ENCODE results near the gene SMYD4. TPM values are rescaled to one million over a fixed set of nuclear protein-coding genes. Genes with fewer than 3 reads are reported as not detected.
"Not testable (repeated sequence)": the region's sequence is repeated elsewhere in the genome, so short reads cannot be mapped to it uniquely, and the experiment has no call there.

SMYD4 gene
- total RNA-seq, 1 donor from 2014 or later: 6.4 TPM

DNA sequence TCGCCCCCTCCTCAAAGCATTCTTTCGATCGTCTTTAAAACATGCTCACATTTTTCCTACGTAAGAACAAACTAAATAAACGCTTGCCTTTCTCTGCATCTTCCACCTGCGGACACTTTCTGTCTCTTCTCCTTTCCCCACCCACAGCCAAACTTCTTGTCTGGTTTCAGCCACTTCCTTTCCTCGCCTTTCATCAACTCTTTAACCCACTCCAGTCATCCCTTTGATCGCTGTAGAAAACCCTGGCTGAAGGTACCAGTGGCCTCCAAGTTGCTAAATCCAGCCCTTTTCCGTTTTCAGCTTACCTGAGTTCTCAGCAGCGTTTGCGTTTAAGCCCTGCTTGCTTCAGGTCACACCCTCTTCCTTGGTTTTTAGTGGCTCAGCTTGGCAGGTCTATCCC is 586 bp upstream of the SMYD4 start:
- DNase-seq (ENCODE audit: low spot score): no peak
- no peak for ATAC-seq

DNA sequence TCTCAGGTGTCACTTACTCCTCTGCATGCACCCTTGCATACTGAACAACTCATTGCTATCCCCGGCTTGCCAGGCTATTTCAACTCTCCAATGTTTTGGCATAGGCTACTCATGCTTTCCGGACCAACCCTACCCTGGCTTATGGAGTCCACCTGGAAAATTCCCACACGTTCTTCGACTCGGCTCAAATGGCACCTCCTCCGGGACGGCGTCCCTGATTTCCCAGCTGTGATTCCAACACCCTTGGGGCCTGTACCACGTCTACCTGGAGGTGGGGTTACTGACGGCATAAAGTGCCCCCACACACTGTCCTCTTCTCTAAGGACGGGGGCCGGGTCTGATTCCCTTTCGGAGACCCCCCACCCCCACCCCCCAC is 498 bp downstream of the SMYD4 start:
- DNase-seq (ENCODE audit: low spot score): no peak

DNA sequence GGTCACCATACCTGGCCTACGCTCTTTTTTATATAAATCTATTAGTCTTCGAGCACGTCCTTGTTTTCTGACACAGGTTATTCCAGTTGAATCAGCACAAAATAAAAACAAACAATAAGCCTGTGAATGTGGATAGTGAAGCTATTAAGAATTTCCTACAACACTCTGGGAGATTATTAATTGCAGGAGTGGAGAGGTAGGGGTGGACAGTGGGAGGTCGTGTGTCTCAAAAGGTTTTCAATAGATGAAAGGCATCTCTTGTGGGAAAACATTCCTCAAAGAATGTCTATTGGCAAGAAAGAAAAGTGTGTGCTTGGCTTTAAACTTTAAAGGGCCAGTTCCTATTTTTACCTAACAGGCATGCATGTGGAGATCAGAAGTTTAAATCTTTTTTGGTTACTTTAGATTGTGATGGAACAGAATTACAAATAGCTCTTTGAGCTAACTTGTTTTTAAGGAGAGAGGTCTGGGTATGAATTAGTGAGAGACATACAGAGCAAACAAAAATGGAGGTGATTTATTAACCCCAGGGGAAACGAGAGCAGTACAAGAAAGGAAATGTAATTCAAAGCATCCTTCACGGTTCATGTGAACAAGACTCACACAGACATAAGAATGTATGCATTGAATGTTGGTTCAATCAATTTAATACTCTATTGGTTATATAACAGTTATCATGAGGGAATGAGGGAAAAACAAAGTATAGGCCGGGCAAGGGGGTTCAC is 9.0 kb downstream of the SMYD4 start:
- no peak for DNase-seq (ENCODE audit: low spot score)
- no peak for ATAC-seq

More for the DNA sequence above, 498 bp downstream of the SMYD4 start:
- ATAC-seq: peak; percentile 29

DNA sequence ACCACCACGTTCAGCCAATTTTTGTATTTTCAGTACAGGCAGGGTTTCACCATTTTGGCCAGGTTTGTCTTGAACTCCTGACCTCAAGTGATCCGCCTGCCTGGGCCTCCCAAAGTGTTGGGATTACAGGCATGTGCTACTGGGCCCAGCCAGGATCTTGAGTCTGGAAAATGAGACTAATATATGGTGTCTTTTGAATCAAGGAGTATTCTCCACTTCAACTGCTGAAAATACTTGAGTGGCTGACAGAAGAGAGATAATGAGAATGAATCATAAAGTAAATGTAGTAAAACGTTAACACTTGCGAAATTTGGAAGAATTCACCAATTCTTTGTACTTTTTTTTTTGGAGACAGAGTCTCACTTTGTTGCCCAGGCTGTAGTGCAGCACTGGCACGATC is 16.6 kb downstream of the SMYD4 start:
- DNase-seq (ENCODE audit: low spot score) (no peak), ATAC-seq (no peak)

DNA sequence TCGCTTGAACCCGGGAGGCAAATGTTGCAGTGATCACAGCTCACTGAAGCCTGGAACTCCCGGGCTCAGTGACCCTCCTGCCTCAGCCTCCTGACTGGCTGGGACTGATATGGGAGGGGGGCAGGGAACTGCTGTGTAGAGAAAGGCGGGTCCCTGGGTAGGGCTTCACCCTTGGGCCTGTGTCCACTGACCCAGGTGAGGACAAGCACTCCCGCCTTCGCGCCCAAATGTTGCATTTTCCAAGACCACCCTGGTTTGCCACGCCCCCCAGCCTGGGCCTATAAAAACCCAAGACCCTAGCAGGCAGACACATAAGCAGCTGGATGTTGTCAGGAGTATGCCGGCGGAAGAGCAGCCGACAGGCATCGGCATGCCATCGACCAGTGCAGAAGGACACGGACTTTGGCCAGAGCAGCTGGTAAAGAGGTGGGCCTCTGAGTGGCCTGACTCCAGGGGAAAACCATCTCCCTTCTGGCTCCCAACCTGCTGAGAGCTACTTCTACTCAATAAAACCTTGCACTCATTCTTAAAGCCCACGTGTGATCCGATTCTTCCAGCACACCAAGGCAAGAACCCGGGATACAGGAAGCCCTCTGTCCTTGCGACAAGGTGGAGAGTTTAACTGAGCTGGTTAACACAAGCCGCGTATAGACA is 19.1 kb downstream of the SMYD4 start:
- ATAC-seq (peak; percentile 94), DNase-seq (ENCODE audit: low spot score) (peak; percentile 81)

DNA sequence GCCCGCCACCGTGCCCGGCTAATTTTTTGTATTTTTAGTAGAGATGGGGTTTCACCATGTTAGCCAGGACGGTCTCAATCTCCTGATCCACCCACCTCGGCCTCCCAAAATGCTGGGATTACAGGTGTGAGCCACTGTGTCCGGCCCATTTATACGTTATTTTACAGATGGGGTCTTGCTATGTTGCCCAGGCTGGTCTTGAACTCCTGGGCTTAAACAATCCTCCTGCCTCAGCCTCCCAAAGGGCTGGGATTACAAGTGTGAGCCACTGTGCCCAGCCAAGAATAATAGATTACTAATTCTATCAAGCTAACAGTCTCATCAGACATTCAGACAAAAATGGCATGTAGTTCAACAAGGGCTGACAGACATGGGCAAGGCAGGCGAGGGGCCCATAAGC is 19.9 kb downstream of the SMYD4 start:
- ATAC-seq; DNase-seq (ENCODE audit: low spot score): not testable (repeated sequence)

DNA sequence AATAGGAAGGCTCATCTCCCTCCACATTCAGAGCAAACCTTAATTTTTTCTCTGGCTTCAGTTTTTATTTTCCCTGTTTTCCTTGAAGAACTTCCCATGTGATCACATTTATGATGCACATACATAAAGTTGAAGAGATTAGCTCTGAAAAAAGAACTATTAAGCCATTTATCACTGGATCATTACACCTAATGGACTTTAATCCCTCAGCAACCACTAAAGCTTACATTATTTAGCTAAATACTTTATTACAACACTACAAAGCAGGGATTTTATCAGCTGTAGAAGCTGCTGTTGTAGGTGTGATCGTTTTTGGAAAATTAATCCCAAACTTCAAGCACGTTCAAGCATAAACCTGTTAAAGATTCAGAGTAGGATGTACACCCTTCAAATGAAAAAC is 21.1 kb downstream of the SMYD4 start:
- DNase-seq (ENCODE audit: low spot score) (no peak), ATAC-seq (peak; percentile 54)

DNA sequence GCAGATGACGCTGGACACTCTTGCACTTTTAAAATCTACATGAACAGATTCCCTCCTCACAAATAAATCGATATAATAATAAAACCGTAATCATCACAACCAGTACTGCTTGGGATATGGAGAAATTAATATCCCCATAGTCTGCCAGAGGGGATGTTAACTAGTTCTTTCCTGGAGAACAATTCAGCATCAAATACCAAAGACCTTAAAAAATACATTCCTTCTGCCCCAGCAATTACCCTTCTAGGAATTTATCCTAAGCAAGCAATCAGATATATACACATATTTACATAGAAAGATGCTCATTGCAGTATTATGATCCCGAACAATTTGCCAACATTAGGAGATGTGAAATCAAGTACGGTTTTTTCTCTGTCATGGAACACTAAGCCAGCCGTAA is 21.8 kb downstream of the SMYD4 start:
- no peak for DNase-seq (ENCODE audit: low spot score)

DNA sequence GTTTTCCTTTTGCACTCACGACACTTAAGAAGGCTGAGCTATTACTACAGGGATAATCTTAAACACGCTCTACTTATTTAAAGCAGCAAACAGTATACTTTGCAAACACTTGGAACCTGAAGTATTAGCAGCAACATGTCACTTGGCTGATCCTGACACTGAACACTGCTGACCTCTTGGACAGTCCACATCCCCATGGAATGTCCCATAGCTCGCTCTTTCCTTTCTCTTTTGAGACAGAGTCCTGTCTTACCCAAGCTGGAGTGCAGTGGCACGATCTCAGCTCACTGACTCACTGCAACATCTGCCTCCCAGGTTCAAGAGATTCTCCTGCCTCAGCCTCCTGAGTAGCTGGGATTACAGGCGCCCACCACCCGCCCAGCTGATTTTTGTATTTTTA is 26.4 kb downstream of the SMYD4 start:
- peak; percentile 78 for ATAC-seq
- DNase-seq (ENCODE audit: low spot score): no peak

More for the DNA sequence above, 21.8 kb downstream of the SMYD4 start:
- ATAC-seq: no peak

DNA sequence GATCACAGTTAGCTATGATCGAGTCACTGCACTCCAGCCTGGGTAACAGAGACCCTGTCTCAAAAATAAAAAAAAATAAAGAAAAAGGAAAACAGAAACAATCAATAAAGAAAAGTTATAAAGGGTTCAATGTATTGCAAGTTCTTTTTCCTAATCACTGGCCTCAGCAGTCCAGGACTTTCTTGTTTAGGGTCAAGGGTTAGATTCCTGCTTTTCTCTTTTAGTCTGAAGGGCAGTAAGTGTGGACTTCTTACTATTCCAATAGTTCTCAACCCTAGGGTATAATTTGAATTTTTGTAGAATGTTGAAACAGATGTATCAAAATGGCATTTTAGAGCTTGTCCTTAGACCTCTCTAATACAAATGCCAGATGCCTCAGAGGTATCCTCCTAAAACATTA is 27.3 kb downstream of the SMYD4 start:
- peak; percentile 61 for ATAC-seq
- DNase-seq (ENCODE audit: low spot score): no peak

DNA sequence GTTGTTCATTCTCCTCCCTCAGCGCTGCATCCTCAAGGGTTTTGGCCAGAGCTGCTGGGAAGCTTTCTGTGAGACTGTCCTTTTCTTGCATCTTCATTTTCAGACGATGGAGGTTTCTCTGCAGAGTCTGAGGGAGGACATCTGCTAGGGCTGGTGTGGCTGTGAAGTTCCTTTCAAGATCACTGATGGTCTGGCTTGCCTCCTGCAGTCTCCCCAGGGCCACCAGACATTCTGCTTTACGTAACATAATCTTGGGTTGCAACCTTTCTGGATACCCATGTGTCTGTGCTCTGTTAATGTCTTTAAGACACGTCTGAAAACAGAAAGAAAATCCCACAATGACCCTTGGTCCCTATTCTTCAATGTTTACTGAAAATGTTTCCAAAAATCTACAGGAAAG is 29.0 kb downstream of the SMYD4 start:
- DNase-seq (ENCODE audit: low spot score) (no peak), ATAC-seq (no peak)

DNA sequence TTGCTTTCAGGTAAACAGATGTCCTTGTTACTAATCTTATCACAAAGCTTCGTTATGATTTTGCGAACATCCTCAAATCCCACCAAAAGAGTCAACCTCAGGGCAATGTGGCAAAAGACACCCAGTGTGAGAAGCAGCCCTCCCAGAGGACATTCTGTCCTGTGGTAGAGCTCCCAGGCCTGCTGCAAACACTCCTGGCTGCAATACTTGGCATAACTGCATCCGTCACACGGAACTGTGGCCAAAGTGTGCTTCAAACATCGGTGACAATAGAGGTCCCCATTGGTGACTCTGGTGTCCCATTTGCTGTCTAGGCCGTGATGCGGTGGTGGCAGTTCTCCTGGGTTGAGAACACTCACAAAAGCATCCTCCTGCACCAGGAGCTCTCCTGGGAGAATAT is 29.5 kb downstream of the SMYD4 start:
- DNase-seq (ENCODE audit: low spot score) (no peak), ATAC-seq (no peak)

DNA sequence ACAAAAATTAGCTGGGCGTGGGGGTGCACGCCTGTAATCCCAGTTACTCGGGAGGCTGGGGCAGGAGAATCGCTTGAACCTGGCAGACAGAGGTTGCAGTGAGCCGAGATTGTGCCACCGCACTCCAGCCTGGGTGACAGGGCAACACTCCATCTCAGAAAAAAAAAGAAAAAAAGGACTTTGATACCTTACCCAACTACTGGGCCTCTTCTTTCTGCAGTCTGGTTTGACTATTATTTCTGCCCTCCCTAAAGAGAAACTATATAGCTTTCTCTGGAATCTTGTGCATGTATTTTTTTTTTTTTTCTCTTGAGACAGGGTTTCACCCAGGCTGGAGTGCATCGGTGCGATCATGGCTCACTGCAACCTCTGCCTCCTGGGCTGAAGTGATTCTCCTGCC is 31.9 kb downstream of the SMYD4 start:
- DNase-seq (ENCODE audit: low spot score): not testable (repeated sequence)
- peak; percentile 82 for ATAC-seq

DNA sequence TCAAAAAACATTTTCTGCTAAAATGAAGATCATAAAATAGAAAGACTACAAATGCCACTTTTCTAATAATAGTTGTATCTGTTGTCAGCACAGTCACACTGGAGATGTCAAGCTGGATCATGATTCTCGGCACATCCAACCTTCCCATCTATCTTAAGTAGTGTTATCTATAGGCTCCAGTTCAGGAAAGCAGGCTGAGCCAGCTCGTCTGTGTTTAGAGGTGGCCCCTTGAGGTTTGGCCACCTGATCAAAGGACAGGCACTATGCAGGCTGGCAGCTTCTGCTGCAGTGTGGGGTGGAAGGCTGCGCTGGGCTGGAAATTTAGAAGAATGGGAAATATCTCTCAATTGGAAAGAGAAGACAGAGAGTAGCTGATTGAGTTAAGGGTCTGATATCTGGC is 32.4 kb downstream of the SMYD4 start:
- DNase-seq (ENCODE audit: low spot score) (no peak), ATAC-seq (no peak)

DNA sequence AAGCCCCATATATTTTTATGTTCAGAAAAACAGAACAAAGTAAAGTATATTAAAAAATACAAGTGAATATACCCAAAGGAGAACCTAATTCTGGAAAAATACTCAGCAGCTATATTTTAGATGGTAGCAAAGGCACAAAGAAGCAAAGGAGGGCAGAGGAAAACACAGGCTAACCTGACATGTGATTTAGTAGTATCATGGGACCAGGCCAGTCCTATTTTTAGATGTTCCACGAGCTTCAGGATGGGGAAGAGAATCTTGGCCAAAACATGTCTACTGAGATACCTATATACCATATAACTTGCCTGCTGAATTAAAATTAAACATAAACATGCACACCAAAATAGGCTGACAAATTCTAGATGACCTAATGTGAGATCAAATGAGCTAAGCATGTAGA is 32.9 kb downstream of the SMYD4 start:
- DNase-seq (ENCODE audit: low spot score) (no peak), ATAC-seq (peak; percentile 17)

DNA sequence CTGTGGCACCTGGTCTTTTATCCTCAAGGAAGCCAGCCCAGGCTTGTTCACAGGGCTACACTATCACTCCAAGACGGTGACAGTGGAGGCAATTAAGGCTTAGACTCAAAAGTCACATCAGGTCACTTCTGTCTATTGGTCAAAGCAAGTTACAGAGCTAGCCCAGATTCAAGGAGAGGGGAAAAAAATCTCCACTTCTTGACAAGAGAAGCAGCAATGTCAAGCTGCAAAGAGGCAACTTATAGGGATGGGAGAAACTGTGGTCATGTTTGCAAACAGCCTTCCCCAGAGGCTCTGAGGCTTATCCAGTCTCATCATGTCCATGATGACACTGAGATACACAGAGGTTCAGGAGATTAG is 36.3 kb downstream of the SMYD4 start:
- ATAC-seq (no peak), DNase-seq (ENCODE audit: low spot score) (no peak)

DNA sequence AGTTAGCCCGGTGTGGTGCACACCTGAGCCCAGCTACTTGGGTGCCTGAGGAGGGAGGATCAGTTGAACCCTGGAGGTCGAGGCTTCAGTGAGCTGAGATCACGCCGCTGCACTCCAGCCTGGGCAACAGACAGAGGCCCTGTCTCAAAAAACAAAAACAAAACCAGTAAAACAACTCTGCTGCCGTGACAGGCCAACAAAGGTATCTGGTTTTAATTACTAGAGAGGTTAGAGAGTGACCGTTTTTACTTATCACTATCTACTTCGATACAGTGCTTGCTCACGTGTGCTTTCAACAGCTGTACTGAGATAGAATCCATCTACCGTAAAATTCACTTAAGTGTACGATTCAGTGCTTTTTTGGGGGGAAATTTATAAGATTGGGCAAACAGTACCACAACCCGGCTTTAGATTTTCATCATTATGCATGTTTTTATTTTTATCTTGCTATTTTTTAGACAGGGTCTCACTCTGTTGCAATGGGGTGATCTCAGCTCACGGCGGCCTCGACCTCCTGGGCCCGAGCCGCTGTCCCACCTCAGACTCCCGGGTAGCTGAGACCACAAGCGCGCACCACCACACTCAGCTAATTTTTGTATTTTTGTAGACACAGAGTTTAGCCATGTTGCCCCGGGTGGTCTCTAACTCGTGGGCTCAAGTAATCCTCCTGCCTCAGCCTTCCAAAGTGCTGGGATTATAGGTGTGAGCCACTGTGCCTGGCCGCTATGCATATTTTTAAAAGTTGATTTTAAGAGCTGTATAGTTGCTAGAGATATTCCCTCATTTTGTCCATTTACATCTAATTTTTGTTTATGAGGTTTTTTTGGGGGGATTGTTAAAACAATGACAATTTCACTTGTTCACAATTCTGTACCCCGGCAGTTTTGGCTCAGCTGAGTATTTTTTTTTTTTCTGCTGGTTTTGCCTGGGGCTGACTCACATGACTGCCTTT is 36.9 kb downstream of the SMYD4 start:
- ATAC-seq: no peak

DNA sequence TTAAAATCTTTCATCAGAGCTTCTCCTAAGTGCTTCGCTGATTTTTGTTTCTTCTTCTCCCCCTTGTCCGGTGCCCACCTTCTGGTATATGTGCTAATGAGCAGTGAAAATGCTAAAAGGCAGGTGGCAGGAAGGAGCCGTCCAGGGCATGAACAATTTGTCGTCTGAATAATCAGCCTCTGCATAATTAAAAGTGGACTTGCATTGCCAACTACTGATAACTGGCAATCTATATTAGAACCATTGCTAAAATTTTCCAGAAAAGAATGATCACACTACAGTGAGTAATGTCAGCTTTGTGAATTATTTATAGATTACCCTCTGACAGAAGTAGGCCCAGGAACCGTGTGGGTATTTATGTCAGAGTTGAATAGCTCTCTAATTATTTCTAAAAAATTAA is 39.8 kb downstream of the SMYD4 start:
- ATAC-seq (peak; percentile 16), DNase-seq (ENCODE audit: low spot score) (no peak)

More for the DNA sequence above, 36.9 kb downstream of the SMYD4 start:
- DNase-seq (ENCODE audit: low spot score): no peak

DNA sequence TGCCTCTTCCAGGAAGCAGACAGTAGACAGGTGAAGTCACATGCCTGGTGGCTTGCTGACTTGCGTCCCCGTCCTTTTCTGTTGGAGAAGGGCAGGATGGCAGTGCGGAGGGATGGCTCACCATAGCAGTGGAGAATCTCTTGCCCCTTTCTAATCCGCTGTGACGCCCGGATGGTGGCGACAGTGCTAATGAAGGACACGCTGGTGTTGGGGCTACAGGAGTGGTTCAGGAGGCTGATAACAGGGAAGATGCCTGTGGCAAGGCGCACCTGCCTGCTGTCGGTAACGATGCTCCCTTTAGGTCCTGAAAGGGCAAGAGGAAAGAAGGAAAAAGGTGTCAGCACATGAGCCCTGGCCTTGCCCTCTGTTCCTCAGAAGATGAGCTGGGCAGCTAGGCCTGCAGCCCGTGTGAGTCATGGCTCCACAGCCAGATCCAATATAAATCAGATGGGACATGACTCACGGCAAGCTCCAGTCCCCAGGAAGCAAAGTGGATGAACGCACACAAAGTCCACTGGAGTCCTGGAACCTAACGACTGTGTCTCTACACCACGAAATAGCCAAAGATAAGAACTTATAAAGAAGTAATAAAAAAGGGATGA is 42.3 kb downstream of the SMYD4 start:
- DNase-seq (ENCODE audit: low spot score) (no peak), ATAC-seq (no peak)

DNA sequence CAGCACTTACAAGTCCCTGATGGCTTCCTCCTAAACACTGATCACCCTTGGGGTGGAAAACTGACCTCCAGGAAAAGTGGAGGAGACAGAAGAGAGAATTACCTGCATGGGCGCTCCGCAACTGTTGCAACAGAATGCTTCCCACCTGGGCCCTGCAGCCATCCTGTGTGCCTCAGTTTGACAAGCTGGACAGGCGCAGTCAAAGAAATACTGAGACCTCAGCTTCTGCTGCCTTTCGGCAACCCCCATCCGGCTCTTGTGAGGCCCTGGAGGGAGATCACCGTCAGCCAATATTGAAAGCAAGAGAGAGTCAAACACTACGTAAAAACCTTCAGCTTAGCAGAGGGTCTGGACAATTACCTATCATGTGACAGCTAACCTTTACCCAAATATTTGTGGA is 43.0 kb downstream of the SMYD4 start:
- DNase-seq (ENCODE audit: low spot score): no peak
- no peak for ATAC-seq

DNA sequence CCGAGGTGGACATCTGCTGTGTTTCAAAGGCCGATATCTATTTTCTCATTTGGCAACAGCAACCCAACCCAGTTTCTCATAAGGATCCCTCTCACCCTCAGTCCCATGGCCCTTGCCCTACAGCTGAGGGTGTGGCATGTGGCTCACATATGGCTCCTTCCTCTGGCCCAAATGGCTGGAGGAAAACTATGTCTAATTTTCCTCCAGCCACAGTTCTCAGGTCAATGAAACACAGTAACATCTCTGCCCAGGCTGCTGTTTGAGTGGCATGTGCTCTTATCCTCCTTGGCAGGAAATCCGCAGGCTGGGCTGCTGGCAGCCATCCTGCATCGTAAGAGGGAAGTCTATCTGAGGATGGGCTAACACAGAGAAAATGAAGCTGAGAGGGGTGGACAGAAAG is 43.8 kb downstream of the SMYD4 start:
- ATAC-seq: peak; percentile 12
- no peak for DNase-seq (ENCODE audit: low spot score)

All from left lobe of liver (tissue), 2 donors.